ENCODE results near the gene SPAAR.

DNA sequence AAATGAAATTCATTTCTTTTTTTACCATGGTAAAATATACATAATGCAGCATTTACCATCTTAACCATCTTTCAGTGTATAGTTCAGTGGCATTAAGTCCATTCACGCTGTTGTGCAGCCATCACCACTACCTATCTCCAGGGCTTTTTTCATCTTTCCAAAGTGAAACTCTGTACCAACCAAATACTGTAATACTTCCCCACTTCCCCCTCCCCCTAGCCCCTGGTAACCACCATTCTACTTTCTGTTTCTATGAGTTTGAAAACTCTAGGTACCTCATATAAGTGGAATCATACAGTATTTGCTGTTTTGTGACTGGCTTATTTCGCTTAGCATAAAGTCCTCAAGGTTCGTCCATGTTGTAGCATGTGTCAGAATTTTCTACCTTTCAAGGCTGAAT, 23.4 kb downstream of the SPAAR start:
- TF ChIP-seq, protein P1, sequence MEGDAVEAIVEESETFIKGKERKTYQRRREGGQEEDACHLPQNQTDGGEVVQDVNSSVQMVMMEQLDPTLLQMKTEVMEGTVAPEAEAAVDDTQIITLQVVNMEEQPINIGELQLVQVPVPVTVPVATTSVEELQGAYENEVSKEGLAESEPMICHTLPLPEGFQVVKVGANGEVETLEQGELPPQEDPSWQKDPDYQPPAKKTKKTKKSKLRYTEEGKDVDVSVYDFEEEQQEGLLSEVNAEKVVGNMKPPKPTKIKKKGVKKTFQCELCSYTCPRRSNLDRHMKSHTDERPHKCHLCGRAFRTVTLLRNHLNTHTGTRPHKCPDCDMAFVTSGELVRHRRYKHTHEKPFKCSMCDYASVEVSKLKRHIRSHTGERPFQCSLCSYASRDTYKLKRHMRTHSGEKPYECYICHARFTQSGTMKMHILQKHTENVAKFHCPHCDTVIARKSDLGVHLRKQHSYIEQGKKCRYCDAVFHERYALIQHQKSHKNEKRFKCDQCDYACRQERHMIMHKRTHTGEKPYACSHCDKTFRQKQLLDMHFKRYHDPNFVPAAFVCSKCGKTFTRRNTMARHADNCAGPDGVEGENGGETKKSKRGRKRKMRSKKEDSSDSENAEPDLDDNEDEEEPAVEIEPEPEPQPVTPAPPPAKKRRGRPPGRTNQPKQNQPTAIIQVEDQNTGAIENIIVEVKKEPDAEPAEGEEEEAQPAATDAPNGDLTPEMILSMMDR (conservative IDR thresholded peaks at IDR 0.05; ENCODE audit: low read length) = no peak
- TF ChIP-seq EZH2phosphoT487 (IDR thresholded peaks at IDR 0.05; ENCODE audit: borderline replicate concordance) = no peak

Data from Loucy (cell line).